Osteoblast (primary cell): Measurements from ENCODE around the gene NDUFC2. TPM values are rescaled to one million over a fixed set of nuclear protein-coding genes. Genes with fewer than 3 reads are reported as not detected.
A peak's percentile ranks its signal among the peaks of the same experiment; 100 is the strongest.
"Not testable (repeated sequence)": the region's sequence is repeated elsewhere in the genome, so short reads cannot be mapped to it uniquely, and the experiment has no call there.

Source experiments
- DNase-seq: peaks from one replicate; pipeline ENCODE4 v3.0.0; 2011; ENCODE audit warnings: low spot score, mixed read lengths; ENCODE audit not compliant: insufficient read length; ENCODE audit errors: missing footprints
- H2AFZ ChIP-seq: 2 replicates; pipeline ENCODE4 v1.6.0; 2011; ENCODE audit warnings: mild to moderate bottlenecking, low read length
- H3K27ac ChIP-seq: 2 replicates; pipeline ENCODE4 v1.5.1; 2011; ENCODE audit warnings: mild to moderate bottlenecking, low read depth, low read length, moderate library complexity
- H3K27me3 ChIP-seq: 2 replicates; pipeline ENCODE4 v1.6.0; 2012; ENCODE audit warnings: mild to moderate bottlenecking, control low read depth, inconsistent platforms, low read length, moderate library complexity; ENCODE audit not compliant: insufficient read depth
- H3K36me3 ChIP-seq: 2 replicates; pipeline ENCODE4 v1.5.1; 2011; ENCODE audit warnings: mild to moderate bottlenecking, low read length, control low read depth, moderate library complexity; ENCODE audit not compliant: insufficient read depth
- H3K4me1 ChIP-seq: 2 replicates; pipeline ENCODE4 v1.5.1; 2011; ENCODE audit warnings: mild to moderate bottlenecking, low read length, control low read depth, moderate library complexity; ENCODE audit not compliant: insufficient read depth
- H3K4me2 ChIP-seq: 2 replicates; pipeline ENCODE4 v1.6.0; 2011; ENCODE audit warnings: mild to moderate bottlenecking, low read length; ENCODE audit not compliant: insufficient read depth
- H3K4me3 ChIP-seq: fragments of 200-600 bp; sonication (generic); 3 replicates; pipeline ENCODE4 v1.5.1; 2012; ENCODE audit warnings: mild to moderate bottlenecking, low read length, inconsistent platforms; ENCODE audit not compliant: insufficient read depth
- H3K79me2 ChIP-seq: 2 replicates; pipeline ENCODE4 v1.6.0; 2012; ENCODE audit warnings: mild to moderate bottlenecking, low read length, control low read depth, inconsistent platforms; ENCODE audit not compliant: insufficient read depth
- H3K9me3 ChIP-seq: 2 replicates; pipeline ENCODE4 v1.5.1; 2011; ENCODE audit warnings: low read depth, low read length, control low read depth
- H4K20me1 ChIP-seq: 2 replicates; pipeline ENCODE4 v1.6.0; 2012; ENCODE audit warnings: mild to moderate bottlenecking, low read length, control low read depth; ENCODE audit not compliant: insufficient read depth
- CTCF ChIP-seq: IDR thresholded peaks from 2 replicates; pipeline ENCODE4 v1.5.1; 2011; ENCODE audit warnings: mild to moderate bottlenecking, low read depth, low read length, moderate library complexity; ENCODE audit errors: extremely low read depth
- total RNA-seq: library from RNA; depleted of rRNA; stranded (reverse); fragments of >200 nt; gene quantifications from 2 replicates; pipeline ENCODE4 v1.2.3, GENCODE V29; 2012

Gene NDUFC2
- total RNA-seq, 1 donor, result 98.1 TPM

GRCh38 chr11:78078218-78079167, 1.2 kb downstream of the NDUFC2 start:
- peak overlapping the region; percentile 82 for H3K4me3 ChIP-seq
- H3K27me3 ChIP-seq, result no peaks in the 10 kb centered on the region
- H4K20me1 ChIP-seq, result peaks cover 40% of the 10 kb centered on the region
- peak overlapping the region; percentile 93 for H3K4me2 ChIP-seq
- TF ChIP-seq CTCF, result no peak
- H2AFZ ChIP-seq, result peak overlapping the region; percentile 92
- peaks cover 64% of the 10 kb centered on the region for H3K79me2 ChIP-seq
- no peak for DNase-seq
- H3K9me3 ChIP-seq, result no peaks in the 10 kb centered on the region
- H3K36me3 ChIP-seq, result no peaks in the 10 kb centered on the region
- H3K27ac ChIP-seq, result peak overlapping the region; percentile 91
- H3K4me1 ChIP-seq, result peaks cover 18% of the 10 kb centered on the region

- peak overlapping the region; percentile 93 for H3K4me2 ChIP-seq
- not testable (repeated sequence) for H3K4me3 ChIP-seq, DNase-seq, H3K9me3 ChIP-seq, H3K27me3 ChIP-seq, H2AFZ ChIP-seq, H3K36me3 ChIP-seq, H3K27ac ChIP-seq
- H3K79me2 ChIP-seq, result peaks cover 73% of the 10 kb centered on the region
- peaks cover 43% of the 10 kb centered on the region for H4K20me1 ChIP-seq
- H3K4me1 ChIP-seq, result peaks cover 18% of the 10 kb centered on the region
Observed at GRCh38 chr11:78077592-78077991, 2.1 kb downstream of the NDUFC2 start.

- H3K27ac ChIP-seq, result no peak overlapping the region
- no peak overlapping the region for H3K4me3 ChIP-seq
- H4K20me1 ChIP-seq, result peaks cover 47% of the 10 kb centered on the region
- no peaks in the 10 kb centered on the region for H3K27me3 ChIP-seq
- H3K9me3 ChIP-seq, result no peaks in the 10 kb centered on the region
- peaks cover 77% of the 10 kb centered on the region for H3K79me2 ChIP-seq
- H3K36me3 ChIP-seq, result peaks cover 5% of the 10 kb centered on the region
- no peak for DNase-seq
- H2AFZ ChIP-seq, result no peak overlapping the region
- H3K4me2 ChIP-seq, result no peak overlapping the region
- H3K4me1 ChIP-seq, result peaks cover 18% of the 10 kb centered on the region
- TF ChIP-seq CTCF, result no peak
Observed at GRCh38 chr11:78076733-78077403, 2.8 kb downstream of the NDUFC2 start.

GRCh38 chr11:78074756-78075155, 4.9 kb downstream of the NDUFC2 start:
- H3K27ac ChIP-seq, result no peak overlapping the region
- H3K4me1 ChIP-seq, result peaks cover 12% of the 10 kb centered on the region
- no peaks in the 10 kb centered on the region for H3K27me3 ChIP-seq
- H3K79me2 ChIP-seq, result peaks cover 90% of the 10 kb centered on the region
- no peaks in the 10 kb centered on the region for H3K9me3 ChIP-seq
- H3K36me3 ChIP-seq, result peaks cover 26% of the 10 kb centered on the region
- TF ChIP-seq CTCF, result no peak
- H3K4me3 ChIP-seq, result no peak overlapping the region
- no peak for DNase-seq
- no peak overlapping the region for H3K4me2 ChIP-seq
- H4K20me1 ChIP-seq, result peaks cover 52% of the 10 kb centered on the region
- no peak overlapping the region for H2AFZ ChIP-seq
